ENCODE results near the gene ADGRL3.

The ADGRL3 gene

DNA sequence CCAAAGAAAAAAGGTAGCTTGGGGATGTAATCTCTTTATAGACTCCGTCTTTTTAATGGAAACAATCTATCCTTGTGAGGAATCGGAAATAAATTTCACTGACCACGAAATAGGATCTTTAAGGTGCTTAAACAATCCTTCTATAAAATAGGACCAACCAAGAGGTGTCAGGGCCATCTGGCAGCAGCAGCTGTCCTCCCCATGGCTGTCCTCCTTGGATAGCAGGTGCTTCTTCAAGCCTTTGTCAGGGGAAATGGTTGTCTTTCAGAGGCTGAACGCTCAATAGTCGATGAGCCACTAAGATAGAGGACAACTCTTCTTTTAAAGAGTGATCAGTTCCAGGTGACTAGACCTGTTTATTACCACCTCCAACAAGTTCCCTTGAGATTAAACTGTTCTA lies 231.0 kb downstream of the ADGRL3 start:
- no peak for DNase-seq

DNA sequence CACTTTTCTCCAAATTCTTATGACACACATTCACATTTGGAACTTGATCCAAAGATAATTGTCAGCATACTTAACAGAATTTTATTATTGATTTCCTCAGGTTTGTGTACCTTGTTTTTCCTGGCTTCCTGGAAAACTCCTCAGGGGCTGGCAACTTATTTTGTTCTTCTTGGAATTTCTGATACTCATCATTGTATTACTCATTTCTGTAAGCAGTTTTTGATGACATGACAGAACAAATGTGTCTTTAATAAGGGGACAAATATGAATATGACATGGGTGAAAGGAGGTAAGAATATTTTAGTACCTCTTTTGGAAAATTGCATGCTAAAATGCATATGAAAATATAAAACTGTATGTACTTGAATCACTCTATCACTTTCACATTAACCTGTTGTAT lies 237.8 kb downstream of the ADGRL3 start:
- no peak for DNase-seq

DNA sequence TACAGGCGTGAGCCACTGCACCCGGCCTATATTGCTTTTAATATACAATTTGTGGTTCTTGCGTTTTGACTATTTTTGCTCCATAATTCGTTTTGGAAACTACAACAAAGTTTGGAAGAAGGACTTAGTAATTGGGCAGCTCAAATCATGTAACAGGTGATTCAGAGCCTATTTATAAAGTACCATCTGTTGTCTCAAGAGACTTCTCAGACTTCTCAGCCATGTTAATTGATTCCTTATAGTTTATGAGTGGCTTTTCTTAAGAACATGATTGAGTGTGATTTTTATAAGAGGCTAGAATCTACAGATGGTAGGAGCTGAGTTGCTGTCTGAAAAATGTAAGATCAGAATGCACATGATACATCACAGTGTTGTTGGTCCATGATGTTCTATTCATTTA lies 240.2 kb downstream of the ADGRL3 start:
- no peak for DNase-seq

DNA sequence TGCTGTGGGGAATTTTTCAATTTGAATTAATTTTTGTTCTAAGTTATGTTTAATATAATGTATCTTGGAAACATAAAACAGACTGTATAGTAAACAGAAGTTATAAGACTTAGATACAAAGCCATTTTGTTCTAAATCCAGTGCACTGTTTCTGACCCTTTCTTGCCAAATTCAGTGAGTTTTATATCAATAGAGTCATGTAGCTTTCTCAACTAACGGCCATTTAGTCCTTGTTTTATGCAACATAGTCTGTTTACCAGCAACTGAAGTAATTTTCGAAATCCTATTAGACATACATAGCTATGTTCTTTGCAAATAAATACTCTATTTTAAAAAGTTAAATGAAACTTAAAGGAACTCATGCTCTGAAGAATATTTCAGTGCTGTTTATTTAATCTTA lies 242.8 kb downstream of the ADGRL3 start:
- no peak for DNase-seq

DNA sequence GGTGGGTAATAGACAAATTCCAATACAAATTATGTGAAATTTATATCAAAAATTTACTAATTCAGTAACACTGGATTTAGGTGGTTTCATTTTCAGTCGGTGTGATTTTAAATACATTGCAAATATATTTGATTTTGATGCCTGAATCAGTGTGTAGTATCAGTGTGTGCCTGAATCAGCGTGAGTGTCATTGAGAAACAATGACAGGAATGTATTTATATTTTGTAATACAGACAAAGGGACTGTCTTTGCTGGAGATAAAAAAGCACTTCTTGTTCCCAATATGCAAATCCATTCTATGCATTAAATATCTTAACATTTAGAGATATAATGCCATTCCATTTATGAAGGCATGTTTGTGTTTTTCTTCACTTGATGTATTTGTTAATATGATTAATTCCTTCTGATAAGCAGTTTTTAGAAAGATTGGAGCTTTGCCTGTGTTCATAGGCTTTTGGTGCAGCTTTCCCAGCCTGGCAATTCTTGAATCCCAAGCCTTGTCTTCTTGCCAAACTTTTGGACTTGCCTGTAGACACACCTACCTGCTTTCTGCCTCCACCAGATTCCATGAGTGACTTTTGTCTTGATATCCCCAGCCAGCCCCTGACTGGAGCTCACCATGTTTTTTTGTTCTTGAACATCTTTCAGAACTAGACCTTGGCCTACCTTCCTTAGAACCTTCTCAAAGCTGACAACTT lies 243.8 kb downstream of the ADGRL3 start:
- DNase-seq: no peak

DNA sequence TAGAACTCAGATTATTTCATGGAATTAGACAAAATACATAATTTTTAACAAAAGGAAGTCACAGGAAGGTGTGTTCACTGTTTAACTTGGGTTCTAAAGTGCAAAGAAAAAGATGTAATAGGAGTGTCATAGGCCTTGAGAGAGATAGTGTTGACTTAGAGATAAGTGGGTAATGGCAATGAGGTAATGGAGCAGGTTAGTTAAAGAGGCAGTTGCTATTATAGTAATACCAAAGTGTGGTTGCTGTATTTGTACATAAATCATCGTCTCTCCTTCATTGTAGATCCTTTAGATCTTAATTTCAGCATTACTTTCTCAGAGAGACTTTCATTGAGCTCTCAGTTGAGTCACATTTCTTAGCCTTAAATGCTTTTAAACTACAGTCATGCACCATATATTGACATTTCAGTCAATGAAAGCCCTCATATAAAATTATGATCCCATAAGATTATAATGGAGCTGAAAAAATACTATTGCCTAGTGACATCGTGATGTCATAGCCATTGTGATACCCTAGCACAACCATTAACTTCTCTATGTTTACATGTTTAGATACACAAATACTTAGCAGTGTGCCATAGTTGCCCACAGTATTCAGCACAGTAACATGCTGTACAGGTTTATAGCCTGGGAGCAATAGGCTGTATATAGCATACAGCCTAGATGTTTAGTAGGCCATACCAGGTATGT lies 245.4 kb downstream of the ADGRL3 start:
- DNase-seq: no peak

DNA sequence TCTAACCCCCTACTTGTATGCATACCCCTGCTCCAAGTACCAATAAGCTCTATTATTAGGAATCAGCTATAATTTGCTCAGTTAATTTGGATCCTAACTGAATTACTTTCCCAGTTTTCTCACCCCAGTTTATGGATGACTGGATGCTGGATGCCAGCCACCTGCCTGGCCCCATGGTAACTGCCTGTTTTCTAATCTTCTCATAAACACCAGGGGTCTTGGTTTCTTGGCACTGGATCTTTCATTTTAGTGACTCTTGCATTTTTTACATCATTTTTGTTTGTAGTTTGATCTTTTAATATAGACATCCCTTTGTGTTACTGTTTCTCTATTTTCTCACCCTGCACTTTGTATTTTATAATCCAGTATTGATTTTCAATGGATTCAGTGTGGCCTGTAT lies 246.8 kb downstream of the ADGRL3 start:
- DNase-seq: no peak

DNA sequence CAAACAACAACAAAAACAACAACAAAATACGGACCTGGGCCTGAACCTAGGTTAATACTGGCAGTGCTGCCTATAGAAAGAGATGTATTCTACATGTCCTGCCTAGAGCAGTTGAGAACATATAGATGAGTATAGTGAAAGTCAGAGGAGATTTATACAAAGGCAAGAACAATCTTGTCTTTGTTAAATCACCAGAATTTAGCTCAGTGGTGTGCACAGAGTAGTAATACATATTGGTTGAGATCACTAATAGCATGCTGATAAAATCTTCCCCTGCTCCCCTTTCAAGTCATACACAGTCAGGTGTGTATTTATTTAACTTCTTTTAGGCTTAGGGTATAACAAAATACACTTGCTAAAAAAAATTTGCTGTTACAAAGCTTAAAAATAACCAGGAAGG lies 247.8 kb downstream of the ADGRL3 start:
- no peak for DNase-seq

DNA sequence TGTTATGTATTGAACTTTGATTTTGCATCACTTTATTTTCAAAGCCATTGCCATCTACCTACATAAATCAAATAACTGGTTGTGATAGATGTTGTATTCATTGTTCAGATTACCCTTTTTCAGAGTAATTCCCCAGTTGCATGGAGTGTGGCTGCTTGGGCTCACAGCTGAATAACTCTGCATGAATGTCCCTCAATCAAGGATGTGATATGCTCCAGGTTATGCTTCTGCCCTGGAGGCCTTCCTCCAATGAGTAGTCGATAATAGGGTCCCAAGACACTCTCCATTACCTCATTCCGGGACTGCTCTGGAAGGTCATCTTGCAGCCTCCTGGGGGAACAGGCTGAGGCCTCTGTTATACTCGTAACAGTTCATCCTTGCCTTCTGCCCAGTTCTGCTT lies 251.8 kb downstream of the ADGRL3 start:
- DNase-seq: no peak

DNA sequence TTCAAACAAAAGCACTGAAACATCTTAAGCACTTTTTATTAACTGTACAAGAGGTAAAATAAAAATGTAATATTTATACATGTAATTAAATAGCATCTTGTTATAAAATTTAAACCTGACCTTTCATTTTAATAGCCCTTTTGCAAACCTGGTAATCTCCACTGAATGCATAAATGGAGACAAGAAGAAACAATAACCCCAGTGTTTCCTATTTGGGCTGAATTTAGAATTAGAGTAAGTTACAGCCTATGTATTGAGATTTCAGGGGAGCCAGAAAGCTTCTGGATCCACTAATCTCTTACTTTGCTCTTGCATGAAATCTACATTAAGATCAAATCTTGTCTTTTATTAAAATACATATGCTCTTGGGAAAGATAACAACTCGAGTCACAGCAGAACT lies 261.8 kb downstream of the ADGRL3 start:
- DNase-seq: no peak

DNA sequence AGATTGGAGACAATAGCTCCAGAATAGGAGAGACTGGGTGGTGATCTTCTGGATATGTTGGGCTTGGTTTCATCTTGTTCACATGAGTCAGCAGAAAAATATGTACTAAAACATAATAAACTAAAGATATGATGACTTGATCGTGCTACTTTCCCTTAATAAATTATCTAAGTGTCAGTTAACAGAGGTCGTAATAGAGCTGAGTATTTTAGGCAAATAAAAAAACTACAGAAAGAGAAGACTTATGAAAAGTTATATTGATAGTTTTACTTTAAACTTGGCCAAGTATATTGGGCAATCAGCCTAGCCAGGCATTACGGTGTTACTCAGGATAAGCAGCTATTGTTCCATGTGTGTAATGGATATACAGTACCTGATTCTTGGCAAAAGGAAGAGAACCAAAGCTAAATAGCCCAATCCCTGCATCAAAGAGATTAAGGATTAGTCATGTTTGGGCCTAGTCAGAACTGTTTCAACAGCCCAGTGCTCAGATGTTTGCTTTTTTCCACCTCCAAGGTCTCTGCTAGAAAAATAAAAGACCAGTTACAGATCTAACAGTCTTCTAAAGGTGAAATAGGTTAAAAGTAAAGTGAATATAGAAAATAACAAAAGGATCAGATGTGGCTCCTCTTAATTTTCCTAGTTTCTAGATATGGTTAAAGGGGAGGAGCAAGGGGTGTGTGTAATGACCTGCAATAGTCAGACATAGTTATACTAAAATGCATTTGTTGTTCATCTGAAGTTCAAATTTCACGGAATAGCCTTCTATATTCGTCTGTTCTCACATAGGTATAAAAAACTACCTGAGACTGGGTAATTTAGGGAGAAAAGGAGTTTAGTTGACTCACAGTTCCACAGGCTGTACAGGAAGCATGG lies 262.6 kb downstream of the ADGRL3 start:
- DNase-seq: no peak

DNA sequence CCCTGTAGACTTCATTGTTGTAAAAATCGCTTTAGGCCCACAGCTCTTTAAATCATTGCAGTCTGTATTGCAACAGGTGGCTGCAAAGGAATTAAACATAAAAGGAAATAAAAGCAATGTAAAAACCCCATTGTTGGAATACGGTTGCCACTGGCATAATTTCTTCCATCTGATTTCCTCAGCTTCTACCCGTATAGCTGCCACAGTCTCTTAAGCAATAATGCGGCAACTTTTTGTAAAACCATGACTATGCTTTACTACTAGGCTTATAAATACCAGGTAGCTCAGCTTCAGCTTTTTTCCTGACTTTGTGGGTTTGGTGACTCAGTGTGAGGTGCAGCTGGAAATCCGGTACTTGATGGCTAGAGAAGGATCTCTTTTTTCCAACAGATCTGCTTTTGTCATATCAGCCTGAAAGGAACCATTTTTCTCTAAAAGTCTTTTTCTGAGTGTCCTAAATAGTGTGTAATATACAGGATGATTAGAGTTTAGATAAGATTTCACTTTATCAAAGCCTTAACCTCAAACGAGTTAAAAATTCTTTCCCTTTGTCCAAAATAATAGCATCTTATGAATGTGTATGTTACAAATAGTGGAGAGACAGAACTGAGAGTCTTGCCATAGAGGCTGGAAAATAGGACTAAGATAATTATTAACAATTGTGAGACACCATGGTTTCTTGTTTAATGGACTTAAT lies 268.0 kb downstream of the ADGRL3 start:
- no peak for DNase-seq

DNA sequence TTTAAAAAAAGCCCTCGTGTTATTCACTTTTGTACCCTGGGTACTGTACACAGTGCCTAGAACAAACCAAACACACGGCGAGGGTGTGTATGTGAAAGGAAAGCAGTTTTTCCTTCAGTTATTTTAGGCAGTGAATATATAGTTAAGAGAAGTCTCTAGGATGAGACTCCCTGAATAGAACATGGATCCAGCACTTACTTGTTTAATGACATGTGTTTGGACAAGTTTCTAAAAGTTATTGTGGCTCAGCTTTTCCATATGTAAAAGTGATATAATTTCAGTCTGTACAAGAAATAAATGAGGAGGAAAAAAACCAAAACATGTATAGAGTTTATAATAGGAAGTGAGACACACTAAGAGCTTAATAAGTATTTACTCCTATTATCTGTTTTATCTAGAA lies 273.2 kb downstream of the ADGRL3 start:
- no peak for DNase-seq

DNA sequence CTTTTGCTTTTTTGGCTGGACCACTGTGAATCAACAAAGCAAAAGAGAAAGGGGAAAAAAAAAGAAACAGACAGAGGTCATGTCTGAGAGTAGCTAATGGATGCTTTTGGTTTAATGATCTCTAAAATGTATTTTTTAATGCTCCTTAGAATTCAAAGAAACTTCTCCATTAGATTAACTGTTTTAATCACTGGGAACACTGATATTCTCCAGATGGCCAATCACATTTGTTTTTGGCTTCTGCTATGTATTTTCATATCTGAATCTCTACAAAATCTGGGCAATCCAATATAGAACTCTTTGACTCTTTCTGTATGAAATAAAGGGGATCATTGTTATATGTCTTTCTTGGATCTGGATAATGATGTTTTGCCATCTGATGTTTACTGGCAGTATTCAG lies 278.2 kb downstream of the ADGRL3 start:
- no peak for DNase-seq

DNA sequence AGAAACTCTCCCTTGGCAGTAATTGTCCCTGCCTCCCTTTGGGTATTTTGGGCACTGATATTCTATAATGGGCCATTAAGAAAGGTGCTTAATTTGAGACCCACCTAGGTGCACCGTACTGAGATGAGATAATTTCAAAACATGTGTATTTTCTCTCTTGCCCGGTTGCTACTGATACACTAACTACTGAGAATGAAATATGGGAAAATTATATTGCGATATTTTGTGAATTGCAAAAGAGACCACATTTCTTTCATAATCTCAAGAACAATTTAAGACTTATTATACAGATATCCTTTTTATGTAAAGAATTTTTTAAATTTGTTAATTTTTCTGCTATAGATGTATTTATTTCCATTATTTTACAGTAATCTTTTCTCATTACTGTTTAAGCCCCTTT lies 284.9 kb downstream of the ADGRL3 start:
- DNase-seq: no peak

DNA sequence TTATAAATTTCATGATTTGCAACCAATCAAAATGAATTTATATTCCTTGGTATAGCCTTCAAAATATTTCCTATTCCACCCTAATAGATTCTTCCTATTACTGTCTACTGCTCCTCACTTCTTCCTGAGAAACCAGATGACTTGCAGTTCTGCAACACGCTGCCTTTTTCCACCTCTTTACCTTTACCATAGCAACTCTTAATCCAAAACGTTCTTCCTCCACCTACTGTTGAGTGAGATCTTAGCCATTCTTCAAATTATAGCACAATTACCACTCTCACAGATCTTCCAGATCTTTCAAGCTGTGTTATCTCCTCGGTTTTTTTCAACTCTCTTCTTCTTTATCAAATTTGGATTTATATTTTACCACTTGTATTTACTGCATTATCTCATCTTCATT lies 289.8 kb downstream of the ADGRL3 start:
- DNase-seq: no peak

DNA sequence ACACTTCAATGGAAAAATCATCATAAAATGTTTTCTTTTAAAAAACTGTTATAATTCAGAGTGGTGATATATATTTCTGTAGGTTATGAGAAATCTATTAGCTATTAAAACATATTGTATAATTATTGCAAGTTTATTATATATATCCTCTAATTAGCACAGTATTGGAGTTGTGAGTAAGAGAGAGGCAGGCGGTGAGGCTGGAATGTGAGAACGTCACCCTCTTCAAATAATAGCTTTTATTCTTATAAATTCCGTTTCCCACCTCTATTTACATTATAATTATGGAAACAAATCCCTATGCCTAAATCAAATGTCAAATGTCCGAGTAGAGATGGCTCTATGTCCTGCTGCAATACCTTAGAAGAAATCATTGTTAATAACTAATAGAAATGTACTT lies 292.9 kb downstream of the ADGRL3 start:
- DNase-seq: no peak

DNA sequence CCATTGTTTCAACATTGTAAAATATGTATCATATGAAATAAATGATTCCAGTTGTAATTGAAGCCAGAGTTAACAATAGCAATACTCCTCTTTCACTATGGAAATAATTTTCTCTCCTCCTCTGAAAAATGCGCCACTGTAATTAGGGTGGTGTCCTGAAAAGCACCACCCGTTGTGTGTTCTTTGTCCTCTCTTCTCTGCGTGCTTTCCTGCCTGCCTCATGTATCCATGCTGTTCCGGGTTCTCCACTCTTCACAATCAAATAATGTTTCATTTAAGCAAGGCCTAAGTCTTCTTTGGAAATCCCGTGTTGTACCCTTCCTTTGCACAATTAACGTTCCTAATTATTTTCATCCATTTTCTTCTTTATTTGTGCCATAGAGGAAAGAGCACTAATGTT lies 293.3 kb downstream of the ADGRL3 start:
- DNase-seq: no peak

DNA sequence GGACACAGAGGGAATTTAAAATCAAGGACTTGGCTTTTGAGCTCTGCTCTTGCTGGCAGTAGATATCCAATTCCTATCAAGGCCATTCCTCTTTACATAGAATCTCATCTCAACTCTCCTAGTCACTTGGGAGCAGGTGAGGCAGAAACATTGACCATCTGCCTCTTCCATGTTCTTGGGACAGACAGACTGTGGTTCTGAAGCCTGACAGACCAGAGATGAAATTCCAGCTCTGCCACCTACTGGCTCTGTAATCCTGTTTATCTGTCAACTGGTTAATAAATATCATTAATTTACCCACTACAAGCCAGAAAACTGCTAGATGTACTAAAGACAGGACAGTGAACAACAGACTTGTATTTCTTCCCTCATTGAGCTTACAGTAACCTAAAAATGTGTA lies 300.8 kb downstream of the ADGRL3 start:
- DNase-seq: no peak

DNA sequence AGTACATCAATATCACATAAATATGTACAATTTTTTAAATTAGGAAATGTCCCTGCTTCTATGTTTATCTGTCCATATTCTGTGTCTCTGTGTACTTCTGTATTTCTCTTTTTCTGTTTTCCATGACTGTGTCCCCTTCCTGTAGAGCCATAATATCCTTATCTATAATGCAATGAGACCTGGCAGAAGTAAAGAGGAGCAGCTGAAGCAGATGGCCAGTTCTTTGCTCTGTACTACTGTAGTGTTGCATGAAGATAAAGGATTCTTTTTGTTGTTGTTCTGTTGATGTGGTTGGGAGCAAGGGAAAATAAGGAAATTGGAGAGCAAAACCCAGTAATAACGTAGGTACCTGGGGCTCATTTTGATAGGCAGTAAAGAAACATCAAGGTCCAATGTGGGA lies 301.7 kb downstream of the ADGRL3 start:
- no peak for DNase-seq

DNA sequence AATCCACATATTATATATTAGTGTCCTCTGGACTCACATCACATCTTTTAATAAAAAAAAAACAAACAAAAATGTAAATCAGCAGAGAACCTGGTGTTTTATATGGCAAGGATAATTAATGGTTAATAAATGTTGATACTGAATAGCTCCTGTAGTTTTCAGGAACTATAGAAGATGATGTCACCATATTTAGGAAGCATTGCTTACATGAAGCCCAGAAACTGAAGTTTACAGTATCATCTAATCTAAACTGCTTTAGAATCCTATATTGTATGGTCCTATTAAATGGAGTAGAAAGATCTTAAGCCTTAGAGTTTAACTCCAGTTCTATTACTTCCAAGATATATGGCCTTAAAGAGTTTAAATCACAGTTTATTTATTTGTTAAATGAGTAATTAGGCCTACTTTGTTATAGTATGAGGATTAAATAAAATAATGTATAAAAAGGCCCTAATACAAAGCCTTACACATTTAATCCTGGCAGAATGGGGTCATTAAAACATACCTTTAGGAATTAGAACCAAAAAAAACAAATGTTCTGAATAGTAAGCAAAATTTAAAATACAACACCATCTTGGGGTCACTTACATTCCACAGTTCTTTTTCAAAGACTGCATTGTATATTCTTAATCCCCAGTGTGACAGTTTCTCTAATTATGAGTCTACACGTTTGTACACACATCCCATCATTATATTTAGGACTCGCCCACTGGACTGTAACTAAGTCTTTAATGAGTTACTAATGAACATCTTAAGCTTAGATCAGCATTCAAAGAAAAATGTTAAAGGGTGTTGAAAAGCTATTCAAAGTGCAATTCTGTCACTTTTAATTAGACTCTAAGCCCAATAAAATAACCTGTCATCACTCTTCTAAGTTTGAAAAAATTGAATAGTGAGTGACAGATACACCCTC lies 305.9 kb downstream of the ADGRL3 start:
- DNase-seq: no peak

DNA sequence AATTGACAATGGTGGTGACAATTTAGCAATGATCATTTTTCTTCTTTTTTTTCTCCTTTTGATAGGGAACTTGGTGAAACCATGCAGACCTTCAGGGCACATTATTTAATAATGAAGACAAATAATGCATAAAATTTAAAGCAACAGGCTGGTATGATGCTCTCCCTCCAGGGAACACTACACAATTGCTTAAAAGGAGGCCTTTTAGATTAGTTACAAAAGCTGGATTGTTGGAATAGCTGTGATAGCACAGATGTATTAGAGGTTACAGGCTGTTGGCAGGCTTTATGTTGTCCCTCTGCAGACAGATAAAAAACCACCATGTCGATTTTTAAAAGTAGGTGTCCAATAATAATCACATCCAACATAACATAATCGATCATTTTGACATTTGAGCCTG lies 307.0 kb downstream of the ADGRL3 start:
- no peak for DNase-seq
